RWPE2 (cell line): ENCODE results near the gene PIGM.

ENCODE experiments used
- ATAC-seq: fragments of 200-7000 bp; cut with Tn5 transposase; 3 replicates; pipeline ENCODE4 v1.9.1; 2021; ENCODE audit warnings: low read depth
- DNase-seq: peaks from one replicate; pipeline ENCODE4 v3.0.0-alpha.2; 2020; ENCODE audit warnings: low spot score
- H3K27ac ChIP-seq: fragments of 450-650 bp; 2 replicates; pipeline ENCODE4 v1.5.1; 2017; ENCODE audit warnings: mild to moderate bottlenecking; ENCODE audit not compliant: poor library complexity, severe bottlenecking
- H3K27me3 ChIP-seq: fragments of 250-450 bp; sonication (Bioruptor Pico); 2 replicates; pipeline ENCODE4 v1.5.1; 2021; ENCODE audit warnings: mild to moderate bottlenecking, moderate library complexity; ENCODE audit not compliant: insufficient read depth, poor library complexity, severe bottlenecking
- H3K36me3 ChIP-seq: fragments of 250-450 bp; sonication (Bioruptor Pico); 2 replicates; pipeline ENCODE4 v1.5.1; 2020; ENCODE audit warnings: low read depth, mild to moderate bottlenecking, moderate library complexity
- H3K4me1 ChIP-seq: fragments of 250-450 bp; sonication (Bioruptor Pico); 2 replicates; pipeline ENCODE4 v1.5.1; 2021; ENCODE audit warnings: mild to moderate bottlenecking, moderate library complexity; ENCODE audit not compliant: insufficient read depth, poor library complexity, severe bottlenecking
- H3K4me3 ChIP-seq: fragments of 250-450 bp; sonication (Bioruptor Pico); 2 replicates; pipeline ENCODE4 v1.5.1; 2021; ENCODE audit warnings: mild to moderate bottlenecking, moderate library complexity; ENCODE audit not compliant: severe bottlenecking
- H3K9me3 ChIP-seq: fragments of 250-450 bp; sonication (Bioruptor Pico); 2 replicates; pipeline ENCODE4 v1.5.1; 2021; ENCODE audit warnings: mild to moderate bottlenecking, moderate library complexity; ENCODE audit not compliant: severe bottlenecking
- TF ChIP-seq, protein P1 (sequence below): fragments of 450-650 bp; IDR thresholded peaks from one replicate; pipeline ENCODE4 v1.5.1; 2017; ENCODE audit warnings: mild to moderate bottlenecking, moderate library complexity; ENCODE audit not compliant: poor library complexity, severe bottlenecking

Gene PIGM

DNA sequence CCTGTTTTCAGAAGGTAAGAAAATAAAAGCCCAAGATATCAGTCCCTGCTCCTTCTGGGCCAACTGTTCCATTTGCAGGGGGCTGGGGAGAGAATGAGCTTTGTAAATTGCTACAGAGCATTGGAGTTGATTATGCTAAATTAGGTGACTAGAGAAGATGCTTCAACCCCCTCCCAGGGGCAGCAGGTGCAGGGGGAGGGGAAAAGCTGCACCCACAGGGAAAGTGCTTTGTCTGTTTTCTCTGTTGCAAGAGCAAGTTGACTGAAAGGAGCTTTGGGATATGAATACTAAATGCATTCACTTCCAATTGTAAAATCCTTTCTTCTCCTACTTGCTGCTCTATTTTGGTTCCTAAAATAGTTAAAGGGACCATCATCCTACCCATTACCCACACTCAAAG, 16.5 kb upstream of the PIGM start:
- Histone ChIP-seq H3K27ac (no peak overlapping the region), H3K4me1 (no peaks in the 10 kb centered on the region), H3K9me3 (no peaks in the 10 kb centered on the region), H3K36me3 (no peaks in the 10 kb centered on the region), H3K4me3 (no peak overlapping the region), H3K27me3 (no peaks in the 10 kb centered on the region)
- ATAC-seq = no peak
- no peak for DNase-seq
- TF ChIP-seq, protein P1, sequence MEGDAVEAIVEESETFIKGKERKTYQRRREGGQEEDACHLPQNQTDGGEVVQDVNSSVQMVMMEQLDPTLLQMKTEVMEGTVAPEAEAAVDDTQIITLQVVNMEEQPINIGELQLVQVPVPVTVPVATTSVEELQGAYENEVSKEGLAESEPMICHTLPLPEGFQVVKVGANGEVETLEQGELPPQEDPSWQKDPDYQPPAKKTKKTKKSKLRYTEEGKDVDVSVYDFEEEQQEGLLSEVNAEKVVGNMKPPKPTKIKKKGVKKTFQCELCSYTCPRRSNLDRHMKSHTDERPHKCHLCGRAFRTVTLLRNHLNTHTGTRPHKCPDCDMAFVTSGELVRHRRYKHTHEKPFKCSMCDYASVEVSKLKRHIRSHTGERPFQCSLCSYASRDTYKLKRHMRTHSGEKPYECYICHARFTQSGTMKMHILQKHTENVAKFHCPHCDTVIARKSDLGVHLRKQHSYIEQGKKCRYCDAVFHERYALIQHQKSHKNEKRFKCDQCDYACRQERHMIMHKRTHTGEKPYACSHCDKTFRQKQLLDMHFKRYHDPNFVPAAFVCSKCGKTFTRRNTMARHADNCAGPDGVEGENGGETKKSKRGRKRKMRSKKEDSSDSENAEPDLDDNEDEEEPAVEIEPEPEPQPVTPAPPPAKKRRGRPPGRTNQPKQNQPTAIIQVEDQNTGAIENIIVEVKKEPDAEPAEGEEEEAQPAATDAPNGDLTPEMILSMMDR = no peak

DNA sequence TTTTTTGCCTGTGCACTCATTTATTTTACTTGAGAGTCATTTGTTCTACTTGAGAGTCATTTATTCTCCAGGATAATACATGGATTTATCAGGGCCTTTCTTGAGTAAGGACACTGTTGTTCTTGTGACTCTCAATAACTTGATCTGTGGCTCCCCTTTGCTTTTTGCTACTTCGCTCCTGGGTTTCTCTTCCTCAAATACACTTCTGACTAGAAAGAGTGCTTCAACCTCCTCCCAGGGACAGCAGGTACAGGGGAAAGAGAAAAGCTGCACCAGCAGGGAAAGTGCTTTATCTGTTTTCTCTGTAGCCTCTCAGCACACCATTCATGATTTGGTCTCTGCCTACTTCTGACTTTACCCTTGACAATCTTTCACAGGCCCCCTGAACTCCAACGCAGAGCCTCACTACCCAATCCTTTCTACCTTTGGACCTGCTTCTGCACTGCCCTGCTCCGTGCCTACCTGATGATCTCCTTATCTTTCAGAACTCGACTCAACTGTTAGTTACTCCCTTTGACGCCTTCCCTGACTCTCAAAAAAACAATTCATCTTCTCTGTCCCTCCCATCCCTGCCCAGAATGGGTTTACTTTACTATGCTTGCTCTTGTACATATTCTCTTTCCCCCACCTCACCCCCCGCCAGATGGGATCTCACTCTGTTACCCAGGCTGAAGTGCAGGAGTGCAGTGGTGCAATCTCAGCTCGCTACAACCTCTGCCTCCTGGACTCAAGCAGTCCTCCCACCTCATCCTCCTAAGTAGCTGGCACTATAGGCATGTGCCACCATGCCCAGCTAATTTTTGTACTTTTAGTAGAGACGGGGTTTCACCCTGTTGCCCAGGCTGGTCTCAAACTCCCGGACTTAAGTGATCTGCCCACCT, 15.6 kb upstream of the PIGM start:
- TF ChIP-seq, protein P1 = no peak
- H3K27me3 ChIP-seq = no peaks in the 10 kb centered on the region
- H3K36me3 ChIP-seq = no peaks in the 10 kb centered on the region
- no peak overlapping the region for H3K4me3 ChIP-seq
- H3K9me3 ChIP-seq = no peaks in the 10 kb centered on the region
- ATAC-seq (no peak), DNase-seq (no peak)
- H3K27ac ChIP-seq = no peak overlapping the region
- H3K4me1 ChIP-seq = no peaks in the 10 kb centered on the region

DNA sequence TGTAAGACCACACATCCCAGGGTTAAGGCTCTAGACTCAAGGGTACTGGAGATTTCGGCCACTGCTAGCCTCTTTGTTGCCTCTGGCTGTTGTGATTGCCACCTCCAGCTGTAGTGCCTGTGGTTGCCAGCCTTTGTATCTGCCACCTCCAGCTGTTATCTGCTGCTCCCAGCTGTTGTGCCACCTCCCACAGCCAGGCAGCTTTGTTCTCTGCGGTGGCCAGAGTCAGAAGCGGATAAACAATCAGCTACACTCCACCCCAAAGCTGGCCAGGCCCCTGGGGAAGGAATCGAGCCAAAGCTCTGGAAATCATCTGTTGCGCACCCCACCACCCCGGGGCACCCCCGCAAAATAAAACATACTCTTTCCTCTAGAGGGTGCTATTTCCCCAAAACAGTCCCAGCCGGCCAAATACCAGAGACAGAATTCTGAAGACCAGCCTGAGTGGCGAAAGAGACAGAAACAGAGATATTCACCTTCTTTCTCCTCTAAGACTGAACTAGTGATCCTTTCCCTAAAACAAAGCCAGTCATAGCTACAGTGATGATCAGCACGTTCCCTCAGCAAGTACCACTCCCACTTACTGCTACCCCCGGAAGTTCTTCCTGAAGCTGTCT, 14.8 kb upstream of the PIGM start:
- Histone ChIP-seq H3K27ac (no peak overlapping the region), H3K27me3 (no peaks in the 10 kb centered on the region), H3K36me3 (no peaks in the 10 kb centered on the region), H3K4me3 (no peak overlapping the region), H3K4me1 (no peaks in the 10 kb centered on the region), H3K9me3 (no peaks in the 10 kb centered on the region)
- TF ChIP-seq, protein P1 = peak; percentile 69
- DNase-seq (no peak), ATAC-seq (peak; percentile 62)

DNA sequence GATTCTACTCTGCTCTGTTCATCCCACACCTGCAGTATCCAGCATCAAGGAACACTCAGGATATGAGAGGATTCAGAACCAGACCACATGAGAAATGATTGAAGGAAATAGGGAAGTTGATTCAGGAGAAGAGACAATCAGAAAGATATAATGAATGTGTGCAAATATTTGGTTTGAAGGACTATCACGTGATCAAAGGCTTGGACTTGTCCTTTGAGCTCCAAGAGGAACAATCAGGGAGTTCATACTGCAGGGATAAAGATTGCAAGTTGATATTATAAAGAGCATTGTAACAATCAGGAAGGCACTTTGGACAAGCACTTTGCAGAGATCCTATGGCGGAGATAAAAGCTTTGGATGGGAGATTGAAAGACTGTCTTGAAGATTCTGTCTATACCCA, 13.9 kb upstream of the PIGM start:
- H3K27me3 ChIP-seq = no peaks in the 10 kb centered on the region
- no peaks in the 10 kb centered on the region for H3K36me3 ChIP-seq
- ATAC-seq = no peak
- H3K4me3 ChIP-seq = no peak overlapping the region
- no peaks in the 10 kb centered on the region for H3K9me3 ChIP-seq
- H3K4me1 ChIP-seq = no peaks in the 10 kb centered on the region
- H3K27ac ChIP-seq = no peak overlapping the region
- TF ChIP-seq, protein P1 = no peak
- no peak for DNase-seq

DNA sequence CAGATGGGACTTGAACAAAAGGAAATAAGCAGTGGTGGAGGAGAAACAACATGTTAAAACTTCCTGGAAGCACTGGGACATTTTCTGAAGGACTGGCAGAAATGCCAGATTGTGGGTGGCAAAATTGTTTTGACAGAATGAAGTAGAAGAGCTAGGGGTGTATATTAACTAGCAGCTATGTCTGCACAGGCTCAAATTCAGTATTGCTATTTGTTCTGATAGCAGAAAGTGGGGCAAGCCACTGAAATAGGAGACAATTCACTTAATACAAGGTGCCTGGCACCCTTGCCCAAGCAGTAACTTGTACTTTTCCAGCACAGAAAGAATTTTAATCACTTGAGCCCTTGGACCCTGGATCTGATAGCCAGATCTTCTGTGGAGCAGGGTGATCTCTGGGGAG, 11.8 kb upstream of the PIGM start:
- Histone ChIP-seq H3K4me1 (no peaks in the 10 kb centered on the region), H3K36me3 (no peaks in the 10 kb centered on the region), H3K27ac (no peak overlapping the region), H3K4me3 (no peak overlapping the region), H3K9me3 (no peaks in the 10 kb centered on the region), H3K27me3 (no peaks in the 10 kb centered on the region)
- no peak for DNase-seq
- TF ChIP-seq, protein P1 = no peak
- no peak for ATAC-seq
